Naive thymus-derived CD4-positive, alpha-beta T cell (primary cell): ENCODE results near the gene KCNQ1OT1. TPM values are rescaled to one million over a fixed set of nuclear protein-coding genes. Genes with fewer than 3 reads are reported as not detected.
A peak's percentile ranks its signal among the peaks of the same experiment; 100 is the strongest.

Experiments
- ATAC-seq: fragments of 150-1000 bp; cut with Tn5 transposase; 2 replicates; pipeline ENCODE4 v1.10.0; 2021; ENCODE audit warnings: mild to moderate bottlenecking, moderate library complexity
- CTCF ChIA-PET: fragments of 350-600 bp; sonication (Branson Sonifier 250); formaldehyde crosslinking; loops from one replicate; lab custom pipeline; 2021; ENCODE audit warnings: antibody characterized with exemption; lab: Charles Lee
- POLR2A ChIA-PET: fragments of 350-600 bp; sonication (Branson Sonifier 250); formaldehyde crosslinking; loops from one replicate; lab custom pipeline; 2021; ENCODE audit warnings: antibody characterized with exemption, inconsistent platforms; lab: Charles Lee
- DNase-seq, 9 donors: peaks; one replicate each; pipeline versions ENCODE4 v3.0.0 to v3.0.0-alpha.2; 2020 to 2022; ENCODE audit warnings: mixed read lengths in 1 of 9
- H3K27ac ChIP-seq: one replicate; pipeline ENCODE4 v1.7.0; 2013; ENCODE audit warnings: mild to moderate bottlenecking, low read depth, low read length, moderate library complexity
- H3K27me3 ChIP-seq, 2 donors: one replicate each; pipeline ENCODE4 v1.7.0; 2013; ENCODE audit warnings: low read length in 2 of 2, mild to moderate bottlenecking in 2 of 2, moderate library complexity in 2 of 2; ENCODE audit not compliant: control insufficient read depth in 2 of 2, insufficient read depth in 2 of 2
- H3K36me3 ChIP-seq, 3 experiments: 1 replicate in 2 of 3; 2 replicates in 1 of 3; pipeline ENCODE4 v1.7.0; 2013; ENCODE audit warnings: low read length in 3 of 3, mild to moderate bottlenecking in 3 of 3, moderate library complexity in 1 of 3; ENCODE audit not compliant: insufficient read depth in 3 of 3, control insufficient read depth in 2 of 3
- H3K4me1 ChIP-seq, 2 donors: one replicate each; pipeline ENCODE4 v1.7.0; 2013; ENCODE audit warnings: low read length in 2 of 2, mild to moderate bottlenecking in 2 of 2, moderate library complexity in 1 of 2; ENCODE audit not compliant: control insufficient read depth in 2 of 2, insufficient read depth in 2 of 2
- H3K4me3 ChIP-seq: 2 replicates; pipeline ENCODE4 v1.7.0; 2013; ENCODE audit warnings: mild to moderate bottlenecking, low read length
- H3K9me3 ChIP-seq, 3 experiments: 1 replicate in 2 of 3; 2 replicates in 1 of 3; pipeline ENCODE4 v1.7.0; 2013; ENCODE audit warnings: low read length in 3 of 3; ENCODE audit not compliant: control insufficient read depth in 2 of 3
- H3K27ac Mint-ChIP-seq, 9 donors: one replicate each; pipeline ENCODE4 v1.8.0; 2020 to 2022; ENCODE audit warnings: mixed read lengths in 9 of 9, mild to moderate bottlenecking in 8 of 9, moderate library complexity in 5 of 9, inconsistent platforms in 2 of 9
- H3K27me3 Mint-ChIP-seq, 5 donors: one replicate each; pipeline ENCODE4 v1.8.0; 2021 to 2022; ENCODE audit warnings: mixed read lengths in 5 of 5, mild to moderate bottlenecking in 1 of 5
- H3K36me3 Mint-ChIP-seq, 5 donors: one replicate each; pipeline ENCODE4 v1.8.0; 2020 to 2022; ENCODE audit warnings: mixed read lengths in 5 of 5, mild to moderate bottlenecking in 3 of 5, inconsistent platforms in 1 of 5
- H3K4me1 Mint-ChIP-seq, 7 donors: one replicate each; pipeline ENCODE4 v1.8.0; 2020 to 2022; ENCODE audit warnings: mixed read lengths in 7 of 7, mild to moderate bottlenecking in 3 of 7, inconsistent platforms in 1 of 7
- H3K4me3 Mint-ChIP-seq, 10 donors: one replicate each; pipeline ENCODE4 v1.8.0; 2020 to 2022; ENCODE audit warnings: mild to moderate bottlenecking in 10 of 10, mixed read lengths in 10 of 10, moderate library complexity in 6 of 10, inconsistent platforms in 2 of 10
- H3K9me3 Mint-ChIP-seq, 11 donors: one replicate each; pipeline ENCODE4 v1.8.0; 2020 to 2022; ENCODE audit warnings: mixed read lengths in 11 of 11, mild to moderate bottlenecking in 4 of 11, inconsistent platforms in 1 of 11, moderate library complexity in 1 of 11
- intact Hi-C, 2 donors: fragments of 100-400 bp; cut with micrococcal nuclease; formaldehyde crosslinking; loops; one replicate each; pipeline ENCODE4 v1.15.1; 2023
- polyA plus RNA-seq, 2 donors: library from polyadenylated mRNA; unstranded; fragments of 300-500 nt; fragmentation: Illumina TruSeq; gene quantifications; one replicate each; pipeline ENCODE4 v1.2.3, GENCODE V29; 2021
- total RNA-seq, 6 experiments: library from RNA in 5 of 6; stranded (reverse) in 5 of 6; gene quantifications; 1 replicate in 5 of 6; 2 replicates in 1 of 6; pipeline ENCODE4 v1.2.3 and lab custom pipeline; 2021 to 2026

KCNQ1OT1 gene
- total and polyA plus RNA-seq, 7 experiments from 2014 or later: 0.07 to 0.56 (median 0.19) TPM

DNA sequence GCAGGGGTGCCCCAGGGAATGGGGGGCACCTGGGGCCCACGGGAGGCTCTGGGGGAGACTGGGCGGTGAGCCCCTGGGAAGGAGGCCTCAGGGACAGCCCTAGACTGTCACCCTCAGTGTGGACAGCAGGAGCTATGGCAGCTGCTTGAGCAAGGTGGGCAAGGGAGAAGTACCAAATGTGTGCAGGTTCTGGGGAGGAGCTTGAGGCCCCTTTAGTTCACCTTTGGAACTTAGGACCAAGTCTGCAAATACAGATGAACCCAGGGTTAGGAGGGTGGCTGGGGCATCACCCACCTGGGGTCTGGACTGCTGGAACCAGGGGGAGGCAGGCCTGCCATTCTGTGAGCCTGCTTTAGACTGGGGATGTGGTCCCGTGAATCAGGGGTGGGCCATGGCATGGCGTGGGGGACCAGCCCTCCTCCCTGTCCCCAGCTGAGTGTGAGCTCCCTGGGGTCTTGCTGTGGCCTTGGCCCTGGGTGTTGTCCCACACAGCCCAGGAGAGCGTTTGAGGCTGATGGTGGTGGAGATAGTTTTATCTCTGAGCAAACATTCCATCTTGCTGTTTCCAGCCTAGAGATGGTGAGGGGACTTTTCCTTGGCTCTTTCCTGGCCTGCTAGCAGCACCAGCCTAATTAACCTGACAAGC, 132.6 kb downstream of the KCNQ1OT1 start:
- Mint-ChIP-seq H3K27me3 (no peaks in the 10 kb centered on the region), H3K9me3 (no peaks in the 10 kb centered on the region), H3K4me1 (peaks cover 0 to 13% (median 9%) of the 10 kb centered on the region in 7 donors), H3K27ac (peak overlapping the region in 1 of 9 donors; percentile 77), H3K4me3 (no peak overlapping the region), H3K36me3 (peaks cover 0 to 5% (median 0%) of the 10 kb centered on the region in 5 donors)
- ChIA-PET CTCF (no interaction called here), POLR2A (no interaction called here)
- no peak overlapping the region for H3K27ac ChIP-seq
- H3K36me3 ChIP-seq: peaks cover 0 to 19% (median 0%) of the 10 kb centered on the region in 3 experiments
- no peak for ATAC-seq
- H3K9me3 ChIP-seq: no peaks in the 10 kb centered on the region
- intact Hi-C loops: no loop called here
- H3K4me3 ChIP-seq: no peak overlapping the region
- H3K27me3 ChIP-seq: no peaks in the 10 kb centered on the region
- H3K4me1 ChIP-seq: no peaks in the 10 kb centered on the region
- no peak for DNase-seq

DNA sequence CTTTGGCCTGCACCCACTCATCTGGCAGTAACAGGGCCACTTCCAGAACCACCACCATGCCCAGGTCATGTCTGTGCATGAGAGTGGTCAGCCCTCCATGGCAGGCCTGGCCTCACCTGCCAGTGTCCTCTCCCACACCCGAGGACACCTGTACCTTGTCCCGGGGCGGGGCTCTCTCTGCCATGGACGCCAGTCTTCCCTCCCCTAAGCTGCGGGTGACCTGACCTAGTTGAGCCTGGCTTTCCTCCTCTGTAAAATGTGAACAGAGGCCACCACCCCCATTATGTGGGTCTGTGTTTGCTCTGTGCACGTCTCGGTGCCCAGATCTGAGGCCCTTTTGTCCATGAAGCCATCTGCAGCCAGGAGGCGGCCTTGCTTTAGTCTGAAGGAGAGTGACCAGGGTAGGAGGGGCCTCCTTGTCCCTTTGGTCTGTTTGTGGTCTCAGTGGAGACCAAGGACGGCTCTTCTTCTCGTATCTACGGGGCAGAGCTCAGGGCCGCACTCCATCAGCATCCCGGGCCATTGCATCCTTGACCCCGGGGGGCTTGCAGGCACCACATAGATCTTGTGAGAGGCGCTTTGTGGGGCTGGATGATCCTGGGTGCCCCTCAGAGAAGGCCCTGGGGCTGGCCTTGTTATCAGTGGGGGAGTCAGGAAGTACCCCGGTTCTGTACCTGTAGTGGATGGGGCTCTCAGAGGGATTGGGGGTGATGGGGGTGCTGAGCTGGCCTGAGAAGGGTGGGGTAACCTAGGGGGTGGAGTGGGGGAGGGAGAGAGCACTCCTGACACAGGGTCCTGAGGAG, 133.4 kb downstream of the KCNQ1OT1 start:
- Histone ChIP-seq H3K9me3 (no peaks in the 10 kb centered on the region), H3K4me3 (no peak overlapping the region), H3K27me3 (no peaks in the 10 kb centered on the region), H3K36me3 (peaks cover 0 to 12% (median 0%) of the 10 kb centered on the region in 3 experiments), H3K27ac (no peak overlapping the region), H3K4me1 (no peaks in the 10 kb centered on the region)
- ATAC-seq (no peak), DNase-seq (no peak)
- intact Hi-C loops: no loop called here
- ChIA-PET CTCF (no interaction called here), POLR2A (no interaction called here)
- Mint-ChIP-seq H3K36me3 (peaks cover 0 to 5% (median 0%) of the 10 kb centered on the region in 5 donors), H3K27me3 (no peaks in the 10 kb centered on the region), H3K4me1 (peaks cover 0 to 13% (median 9%) of the 10 kb centered on the region in 7 donors), H3K9me3 (no peaks in the 10 kb centered on the region), H3K4me3 (no peak overlapping the region), H3K27ac (no peak overlapping the region)

DNA sequence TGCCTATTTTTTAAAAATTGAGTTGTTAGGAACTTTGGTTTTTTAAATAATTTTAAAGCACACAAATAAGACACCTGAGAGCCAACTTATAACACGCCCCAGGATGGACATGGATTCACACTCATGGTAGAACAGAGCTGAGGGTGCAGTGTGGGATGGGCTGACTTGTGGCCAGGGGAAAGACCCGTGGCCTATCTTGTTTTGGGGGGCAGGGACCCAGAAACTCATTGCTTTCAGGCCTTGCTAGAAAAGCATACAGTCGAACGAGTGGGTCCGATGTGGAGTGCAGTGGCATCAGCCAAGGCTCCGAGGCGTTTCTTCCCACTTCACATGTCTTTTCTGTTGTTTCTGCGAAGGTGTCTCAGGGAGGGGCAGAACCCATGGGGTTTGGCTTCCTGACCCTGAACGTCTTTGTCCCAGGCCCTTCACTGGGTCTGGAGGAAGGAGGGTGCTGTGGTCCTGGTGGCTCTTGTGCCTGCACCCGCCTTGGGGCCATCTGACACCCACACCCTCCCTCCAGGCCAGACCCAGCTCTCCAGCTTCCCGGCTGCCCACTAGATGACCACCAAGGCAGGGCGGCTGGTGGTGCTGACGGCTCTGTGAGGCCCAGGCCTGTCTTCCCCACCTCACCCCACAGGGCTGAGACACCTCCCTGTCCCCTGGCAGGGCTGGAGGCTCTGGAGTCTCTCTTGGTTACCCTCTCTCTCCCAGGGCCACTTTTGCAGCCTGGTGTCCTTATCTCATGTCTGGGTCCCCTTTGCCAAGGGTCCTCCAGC, 134.2 kb downstream of the KCNQ1OT1 start:
- Histone ChIP-seq H3K4me1 (no peaks in the 10 kb centered on the region), H3K27ac (no peak overlapping the region), H3K27me3 (no peaks in the 10 kb centered on the region), H3K9me3 (no peaks in the 10 kb centered on the region), H3K36me3 (peaks cover 0 to 4% (median 0%) of the 10 kb centered on the region in 3 experiments), H3K4me3 (no peak overlapping the region)
- DNase-seq (no peak), ATAC-seq (no peak)
- Mint-ChIP-seq H3K9me3 (no peaks in the 10 kb centered on the region), H3K4me3 (no peak overlapping the region), H3K27me3 (no peaks in the 10 kb centered on the region), H3K27ac (no peak overlapping the region), H3K36me3 (peaks cover 0 to 5% (median 0%) of the 10 kb centered on the region in 5 donors), H3K4me1 (peaks cover 0 to 13% (median 9%) of the 10 kb centered on the region in 7 donors)
- intact Hi-C loops: no loop called here
- ChIA-PET CTCF (no interaction called here), POLR2A (no interaction called here)

DNA sequence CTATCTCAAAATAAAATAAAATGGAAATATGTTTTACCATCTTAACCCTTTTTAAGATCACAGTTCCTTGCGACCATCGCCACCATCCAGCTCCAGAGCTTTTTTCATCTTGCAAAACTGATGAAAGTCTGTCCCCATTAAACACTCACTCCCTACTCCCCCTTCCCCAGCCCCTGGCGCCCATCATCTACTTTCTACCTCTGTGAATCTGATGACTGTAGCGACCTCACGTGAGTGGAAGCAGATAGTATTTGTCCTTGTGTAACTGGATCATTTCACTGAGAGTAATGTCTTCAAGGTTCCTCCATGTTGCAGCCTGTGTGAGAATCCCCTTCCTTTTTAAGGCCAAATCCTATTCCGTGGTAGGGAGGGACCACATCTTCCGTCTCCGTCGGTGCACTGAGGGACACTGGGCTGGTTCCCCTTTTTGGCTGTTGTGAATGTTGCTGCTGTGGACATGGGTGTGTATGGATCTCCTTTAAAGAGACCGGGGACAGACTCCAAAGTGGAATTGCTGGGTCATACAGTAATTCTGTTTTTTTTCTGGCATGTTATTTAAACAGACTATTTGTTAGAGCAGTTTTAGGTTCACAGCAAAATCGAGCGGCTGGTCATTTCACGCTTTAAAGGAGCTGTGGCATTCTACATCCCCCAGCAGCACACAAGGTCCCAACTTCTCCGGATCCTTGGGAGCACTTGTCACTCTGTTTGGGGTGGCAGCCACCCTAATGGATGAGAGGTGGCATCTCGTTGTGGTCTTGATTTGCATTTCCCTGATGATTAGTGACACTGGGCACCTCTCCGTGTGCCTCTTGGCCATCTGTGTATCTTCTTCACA, 135.0 kb downstream of the KCNQ1OT1 start:
- no peaks in the 10 kb centered on the region for H3K9me3 ChIP-seq
- no peak overlapping the region for H3K27ac ChIP-seq
- intact Hi-C loops: no loop called here
- H3K4me3 ChIP-seq: no peak overlapping the region
- H3K4me3 Mint-ChIP-seq: no peak overlapping the region
- H3K36me3 Mint-ChIP-seq: peaks cover 0 to 5% (median 0%) of the 10 kb centered on the region in 5 donors
- ChIA-PET CTCF (no interaction called here), POLR2A (no interaction called here)
- DNase-seq (no peak), ATAC-seq (no peak)
- no peaks in the 10 kb centered on the region for H3K27me3 Mint-ChIP-seq
- peak overlapping the region in 1 of 9 donors; percentile 57 for H3K27ac Mint-ChIP-seq
- H3K36me3 ChIP-seq: no peaks in the 10 kb centered on the region
- no peaks in the 10 kb centered on the region for H3K27me3 ChIP-seq
- H3K9me3 Mint-ChIP-seq: no peaks in the 10 kb centered on the region
- no peaks in the 10 kb centered on the region for H3K4me1 ChIP-seq
- peaks cover 0 to 13% (median 9%) of the 10 kb centered on the region in 7 donors for H3K4me1 Mint-ChIP-seq

DNA sequence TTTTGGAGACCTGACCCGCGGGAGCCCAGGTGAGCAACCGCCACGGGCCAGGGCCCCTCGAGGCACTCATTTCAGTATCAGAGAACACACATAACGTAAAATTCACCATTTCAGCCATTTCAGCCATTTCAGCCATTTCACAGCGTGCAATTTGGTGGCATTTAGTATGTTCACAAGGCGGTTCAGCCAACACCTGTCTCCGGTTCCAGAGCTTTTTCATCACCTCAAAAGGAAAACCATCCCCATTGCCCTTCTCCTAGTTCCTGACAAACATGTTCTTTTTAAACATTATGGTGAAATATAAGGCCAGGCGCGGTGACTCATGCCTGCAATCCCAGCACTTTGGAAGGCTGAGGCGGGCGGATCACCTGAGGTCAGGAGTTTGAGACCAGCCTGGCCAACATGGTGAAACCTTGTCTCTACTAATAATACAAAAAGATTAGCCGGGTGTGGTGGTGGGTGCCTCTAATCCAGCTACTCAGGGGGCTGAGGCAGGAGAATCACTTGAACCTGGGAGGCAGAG, 135.7 kb downstream of the KCNQ1OT1 start:
- intact Hi-C loops: no loop called here
- no peaks in the 10 kb centered on the region for H3K36me3 ChIP-seq
- H3K27ac ChIP-seq: no peak overlapping the region
- H3K4me3 Mint-ChIP-seq: no peak overlapping the region
- ATAC-seq (no peak), DNase-seq (no peak)
- H3K4me3 ChIP-seq: no peak overlapping the region
- POLR2A ChIA-PET: no interaction called here
- no peaks in the 10 kb centered on the region for H3K9me3 ChIP-seq
- H3K27me3 ChIP-seq: no peaks in the 10 kb centered on the region
- no peaks in the 10 kb centered on the region for H3K9me3 Mint-ChIP-seq
- CTCF ChIA-PET: no interaction called here
- H3K27ac Mint-ChIP-seq: peak overlapping the region in 1 of 9 donors; percentile 57
- peaks cover 0 to 5% (median 0%) of the 10 kb centered on the region in 5 donors for H3K36me3 Mint-ChIP-seq
- H3K4me1 ChIP-seq: no peaks in the 10 kb centered on the region
- H3K27me3 Mint-ChIP-seq: no peaks in the 10 kb centered on the region
- peaks cover 0 to 13% (median 9%) of the 10 kb centered on the region in 7 donors for H3K4me1 Mint-ChIP-seq
